ENCODE measurements around the gene RPS8. TPM values are rescaled to one million over a fixed set of nuclear protein-coding genes. Genes with fewer than 3 reads are reported as not detected.
A peak's percentile ranks its signal among the peaks of the same experiment; 100 is the strongest.

Gene RPS8
- total RNA-seq, 1 donor from 2014 or later, result 1,187 TPM

DNA sequence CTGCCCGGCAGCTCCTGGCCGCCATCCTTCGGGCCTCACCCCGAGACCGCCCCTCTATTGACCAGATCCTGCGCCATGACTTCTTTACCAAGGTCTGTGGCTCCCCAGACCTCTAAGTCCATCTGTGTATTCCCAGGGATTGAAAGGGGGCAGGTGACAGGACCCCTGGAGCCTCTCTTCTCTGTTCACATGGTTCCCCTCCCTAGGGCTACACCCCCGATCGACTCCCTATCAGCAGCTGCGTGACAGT is 27.6 kb downstream of the RPS8 start:
- peak overlapping the region; percentile 91 for H3K4me3 ChIP-seq (ENCODE audit: insufficient read depth, low read depth, low read length)

DNA sequence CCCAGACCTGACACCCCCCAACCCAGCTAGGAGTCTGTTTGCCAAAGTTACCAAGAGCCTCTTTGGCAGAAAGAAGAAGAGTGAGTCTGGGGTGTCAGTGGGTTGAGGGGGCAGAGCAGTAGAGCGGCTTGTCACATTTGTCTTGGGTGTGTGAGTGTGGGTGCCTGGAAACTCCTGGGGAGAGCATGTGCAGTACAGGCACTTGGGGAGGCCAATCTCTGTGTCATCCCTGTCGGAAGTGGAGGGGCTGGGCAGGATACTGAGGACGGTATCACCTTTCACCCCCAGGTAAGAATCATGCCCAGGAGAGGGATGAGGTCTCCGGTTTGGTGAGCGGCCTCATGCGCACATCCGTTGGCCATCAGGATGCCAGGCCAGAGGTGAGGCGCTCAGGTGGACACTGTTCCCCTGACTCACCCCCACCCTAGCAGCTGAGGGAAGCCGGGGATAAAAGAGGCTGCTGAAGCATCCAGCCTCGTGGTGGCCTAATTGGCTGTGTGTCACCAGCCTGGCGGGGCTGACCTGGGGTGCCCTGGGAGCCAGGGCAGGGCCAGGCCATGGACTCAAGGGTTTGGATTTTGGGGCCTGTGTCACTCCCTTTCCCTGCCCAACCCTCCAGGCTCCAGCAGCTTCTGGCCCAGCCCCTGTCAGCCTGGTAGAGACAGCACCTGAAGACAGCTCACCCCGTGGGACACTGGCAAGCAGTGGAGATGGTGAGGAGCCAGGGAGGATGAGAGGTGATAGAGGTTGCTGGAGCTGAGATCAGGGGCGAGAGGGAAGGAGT is 28.2 kb downstream of the RPS8 start:
- FAIRE-seq (no peak), DNase-seq (ENCODE audit: low read depth) (no peak)
- no peak overlapping the region for H3K4me3 ChIP-seq (ENCODE audit: insufficient read depth, low read depth, low read length)
- H3K27ac ChIP-seq (ENCODE audit: low read depth, low read length), result no peak overlapping the region
- no peaks in the 10 kb centered on the region for H3K27me3 ChIP-seq (ENCODE audit: insufficient read depth, low read length)
- peaks cover 48% of the 10 kb centered on the region for H4K20me1 ChIP-seq (ENCODE audit: insufficient read depth, low read length)
- peaks cover 54% of the 10 kb centered on the region for H3K4me1 ChIP-seq (ENCODE audit: insufficient read depth, low read length)
- Mint-ChIP-seq H3K4me1 (ENCODE audit: low read depth, unreplicated experiment) (peaks cover 39% of the 10 kb centered on the region), H3K36me3 (ENCODE audit: low read depth, unreplicated experiment) (peaks cover 26% of the 10 kb centered on the region), H3K9me3 (ENCODE audit: unreplicated experiment) (no peaks in the 10 kb centered on the region), H3K4me3 (ENCODE audit: unreplicated experiment) (peak overlapping the region; percentile 90), H3K27ac (ENCODE audit: unreplicated experiment) (peak overlapping the region; percentile 53), H3K27me3 (ENCODE audit: low read depth, unreplicated experiment) (no peaks in the 10 kb centered on the region)
- peaks cover 58% of the 10 kb centered on the region for H3K79me2 ChIP-seq (ENCODE audit: insufficient read depth, low read length)
- no peaks in the 10 kb centered on the region for H3K9me3 ChIP-seq (ENCODE audit: insufficient read depth, low read depth, low read length)
- no peak for TF ChIP-seq EZH2 (IDR thresholded peaks at IDR 0.05; ENCODE audit: insufficient read depth, low read length)
- TF ChIP-seq, protein P1, sequence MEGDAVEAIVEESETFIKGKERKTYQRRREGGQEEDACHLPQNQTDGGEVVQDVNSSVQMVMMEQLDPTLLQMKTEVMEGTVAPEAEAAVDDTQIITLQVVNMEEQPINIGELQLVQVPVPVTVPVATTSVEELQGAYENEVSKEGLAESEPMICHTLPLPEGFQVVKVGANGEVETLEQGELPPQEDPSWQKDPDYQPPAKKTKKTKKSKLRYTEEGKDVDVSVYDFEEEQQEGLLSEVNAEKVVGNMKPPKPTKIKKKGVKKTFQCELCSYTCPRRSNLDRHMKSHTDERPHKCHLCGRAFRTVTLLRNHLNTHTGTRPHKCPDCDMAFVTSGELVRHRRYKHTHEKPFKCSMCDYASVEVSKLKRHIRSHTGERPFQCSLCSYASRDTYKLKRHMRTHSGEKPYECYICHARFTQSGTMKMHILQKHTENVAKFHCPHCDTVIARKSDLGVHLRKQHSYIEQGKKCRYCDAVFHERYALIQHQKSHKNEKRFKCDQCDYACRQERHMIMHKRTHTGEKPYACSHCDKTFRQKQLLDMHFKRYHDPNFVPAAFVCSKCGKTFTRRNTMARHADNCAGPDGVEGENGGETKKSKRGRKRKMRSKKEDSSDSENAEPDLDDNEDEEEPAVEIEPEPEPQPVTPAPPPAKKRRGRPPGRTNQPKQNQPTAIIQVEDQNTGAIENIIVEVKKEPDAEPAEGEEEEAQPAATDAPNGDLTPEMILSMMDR (IDR thresholded peaks at IDR 0.05; ENCODE audit: insufficient read depth, low read depth, low read length), result no peak
- H3K36me3 ChIP-seq (ENCODE audit: insufficient read depth, low read length), result peaks cover 40% of the 10 kb centered on the region
- H3K4me2 ChIP-seq (ENCODE audit: low read length), result peak overlapping the region; percentile 99
- peak overlapping the region; percentile 90 for H3K9ac ChIP-seq (ENCODE audit: low read length)
- H2AFZ ChIP-seq (ENCODE audit: low read depth, low read length), result no peak overlapping the region

More for the DNA sequence above, 27.6 kb downstream of the RPS8 start:
- peaks cover 49% of the 10 kb centered on the region for H3K4me1 ChIP-seq (ENCODE audit: insufficient read depth, low read length)
- H3K36me3 Mint-ChIP-seq (ENCODE audit: low read depth, unreplicated experiment), result peaks cover 26% of the 10 kb centered on the region
- FAIRE-seq, result no peak
- H3K79me2 ChIP-seq (ENCODE audit: insufficient read depth, low read length), result peaks cover 57% of the 10 kb centered on the region
- H3K4me2 ChIP-seq (ENCODE audit: low read length), result peak overlapping the region; percentile 99
- peak overlapping the region; percentile 53 for H3K27ac Mint-ChIP-seq (ENCODE audit: unreplicated experiment)
- no peak for DNase-seq (ENCODE audit: low read depth)
- peak overlapping the region; percentile 90 for H3K4me3 Mint-ChIP-seq (ENCODE audit: unreplicated experiment)
- no peak overlapping the region for H3K27ac ChIP-seq (ENCODE audit: low read depth, low read length)
- H3K9me3 ChIP-seq (ENCODE audit: insufficient read depth, low read depth, low read length), result no peaks in the 10 kb centered on the region
- H2AFZ ChIP-seq (ENCODE audit: low read depth, low read length), result no peak overlapping the region
- H3K9ac ChIP-seq (ENCODE audit: low read length), result peak overlapping the region; percentile 90
- no peaks in the 10 kb centered on the region for H3K27me3 Mint-ChIP-seq (ENCODE audit: low read depth, unreplicated experiment)
- no peaks in the 10 kb centered on the region for H3K27me3 ChIP-seq (ENCODE audit: insufficient read depth, low read length)
- TF ChIP-seq, protein P1 (IDR thresholded peaks at IDR 0.05; ENCODE audit: insufficient read depth, low read depth, low read length), result no peak
- TF ChIP-seq EZH2 (IDR thresholded peaks at IDR 0.05; ENCODE audit: insufficient read depth, low read length), result no peak
- peaks cover 34% of the 10 kb centered on the region for H3K4me1 Mint-ChIP-seq (ENCODE audit: low read depth, unreplicated experiment)
- no peaks in the 10 kb centered on the region for H3K9me3 Mint-ChIP-seq (ENCODE audit: unreplicated experiment)
- H3K36me3 ChIP-seq (ENCODE audit: insufficient read depth, low read length), result peaks cover 40% of the 10 kb centered on the region
- H4K20me1 ChIP-seq (ENCODE audit: insufficient read depth, low read length), result peaks cover 48% of the 10 kb centered on the region

All from astrocyte (in vitro differentiated cells and primary cell).